NCI-H1436 treated with DMSO at 0.1 percent for 48 hours (cell line): ENCODE results near the gene DDX6.
"Not testable (repeated sequence)": the region's sequence is repeated elsewhere in the genome, so short reads cannot be mapped to it uniquely, and the experiment has no call there.

Experiments
- DNase-seq: peaks from one replicate; lab custom pipeline; 2025; lab: John Stamatoyannopoulos, UW

Gene DDX6

DNA sequence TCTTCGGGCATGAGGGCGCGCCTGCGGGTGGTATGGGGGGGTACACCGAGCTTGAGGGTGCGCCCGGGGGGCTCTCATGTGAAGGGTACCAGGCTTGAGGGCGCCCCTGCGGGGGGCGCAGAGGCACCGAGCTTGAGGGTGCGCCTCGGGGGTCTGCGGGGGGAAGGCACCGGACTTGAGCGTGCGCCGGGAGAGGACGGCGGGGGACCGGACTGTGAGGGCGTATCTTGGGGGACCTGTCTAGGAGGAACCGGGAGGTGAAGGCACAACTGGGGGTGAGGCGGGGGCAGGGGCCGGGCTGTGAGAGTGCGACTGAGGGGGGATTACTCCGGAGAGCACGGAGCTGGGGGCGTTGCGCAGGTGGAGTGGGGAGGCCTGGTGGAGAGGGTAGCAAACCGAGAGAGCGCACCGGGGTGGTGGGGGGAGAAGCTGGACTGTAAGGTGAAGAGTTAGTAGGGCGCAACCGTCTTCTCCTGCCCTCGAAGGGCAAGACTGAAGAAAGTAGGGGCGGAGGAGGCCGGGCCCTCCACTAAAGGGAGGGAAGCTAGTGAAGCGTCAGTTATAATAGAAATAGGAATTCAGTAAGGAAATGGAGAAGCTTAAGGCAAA, 1.1 kb upstream of the DDX6 start:
- DNase-seq: no peak

DNA sequence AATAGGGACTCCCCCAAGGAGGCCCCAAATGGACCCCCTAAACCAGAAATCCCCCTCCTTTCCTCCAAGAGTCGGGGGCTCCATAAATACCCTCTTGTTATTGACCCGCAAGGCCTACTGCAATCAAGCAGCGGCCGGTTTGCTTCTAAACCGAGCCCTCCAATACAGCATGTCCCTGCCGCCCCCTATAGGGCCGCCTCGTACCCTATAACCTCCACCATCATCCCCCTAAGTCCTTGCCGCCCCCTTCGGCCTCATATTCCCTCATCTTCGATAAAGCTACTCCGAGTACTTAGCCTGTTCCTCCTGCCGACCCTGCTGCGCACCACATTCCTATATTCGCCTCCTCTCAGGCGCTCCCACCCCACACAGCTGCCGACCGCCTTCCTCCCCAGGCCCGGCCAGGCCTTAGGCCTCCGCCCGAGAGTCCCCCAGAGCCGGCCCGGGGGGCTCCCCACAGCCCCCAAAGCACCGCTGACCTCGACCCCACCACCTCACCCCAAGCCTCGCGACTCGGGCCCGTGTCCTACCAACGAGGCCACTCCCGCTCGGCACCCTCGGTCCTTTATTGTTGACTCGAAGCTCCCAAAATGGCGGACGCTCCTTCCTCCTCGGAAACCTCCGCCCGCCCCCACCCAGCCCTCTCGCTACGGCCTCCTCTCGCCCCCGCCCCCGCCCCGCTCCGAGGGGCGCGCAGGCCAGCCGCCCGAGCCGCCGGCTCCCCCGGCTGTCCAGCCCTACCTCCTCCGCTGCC, 430 bp downstream of the DDX6 start:
- no peak for DNase-seq

DNA sequence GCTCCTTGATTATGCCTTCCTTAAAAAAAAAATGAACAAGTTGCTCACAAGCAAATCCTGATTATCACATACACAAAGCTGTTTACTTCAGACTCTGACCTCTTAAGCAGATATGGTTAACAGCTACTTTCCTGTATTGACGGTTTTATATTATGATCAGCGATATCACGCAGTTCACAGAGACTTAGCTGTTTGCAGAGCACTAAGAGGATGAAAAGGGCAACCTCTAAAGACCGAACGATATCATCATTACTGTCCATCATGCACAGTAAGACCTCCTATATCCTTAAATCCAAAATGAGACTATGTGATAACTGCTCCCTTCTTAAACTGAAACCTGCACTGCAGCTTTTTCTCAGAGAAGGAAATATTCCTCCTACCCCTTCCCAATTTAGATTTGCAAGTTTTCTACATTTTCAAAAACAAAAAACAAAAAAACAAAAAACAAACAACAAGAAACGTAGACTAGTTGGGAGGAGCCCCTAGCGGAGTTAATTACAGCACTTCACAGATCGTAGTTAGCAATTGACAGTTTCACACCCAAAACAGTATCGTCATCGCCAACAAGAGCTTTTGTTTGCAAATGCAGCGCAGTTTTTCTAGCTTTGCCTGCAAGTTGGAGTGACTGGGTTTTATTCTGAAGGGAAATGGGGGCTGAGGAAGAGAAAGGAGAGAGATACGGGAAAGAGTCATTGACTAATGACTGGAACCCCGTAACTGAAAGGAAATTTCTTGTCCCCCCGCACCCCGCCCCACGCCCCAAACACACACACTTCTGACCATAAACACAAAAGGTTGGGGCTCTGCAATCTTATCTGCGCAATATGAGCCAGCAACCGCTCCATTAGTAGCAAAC, 1.2 kb downstream of the DDX6 start:
- no peak for DNase-seq

DNA sequence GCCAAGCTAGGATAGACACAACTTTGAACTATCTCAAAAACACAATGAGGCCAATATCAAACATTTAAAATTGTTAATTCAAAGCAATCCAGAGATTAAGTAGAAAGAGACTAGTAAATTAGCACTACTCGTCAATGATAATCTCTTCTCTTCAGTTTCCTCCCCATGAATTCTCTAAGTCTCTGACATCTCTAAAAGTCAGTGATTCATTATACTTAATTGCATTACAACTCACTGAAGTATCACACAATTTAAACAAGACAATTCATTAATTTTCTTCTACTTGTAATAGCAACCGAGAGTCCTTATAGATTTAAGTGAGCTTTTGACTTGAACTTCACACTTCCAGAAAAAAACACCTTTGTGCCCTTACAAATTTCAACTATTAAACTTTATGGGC, 4.3 kb downstream of the DDX6 start:
- DNase-seq: no peak

DNA sequence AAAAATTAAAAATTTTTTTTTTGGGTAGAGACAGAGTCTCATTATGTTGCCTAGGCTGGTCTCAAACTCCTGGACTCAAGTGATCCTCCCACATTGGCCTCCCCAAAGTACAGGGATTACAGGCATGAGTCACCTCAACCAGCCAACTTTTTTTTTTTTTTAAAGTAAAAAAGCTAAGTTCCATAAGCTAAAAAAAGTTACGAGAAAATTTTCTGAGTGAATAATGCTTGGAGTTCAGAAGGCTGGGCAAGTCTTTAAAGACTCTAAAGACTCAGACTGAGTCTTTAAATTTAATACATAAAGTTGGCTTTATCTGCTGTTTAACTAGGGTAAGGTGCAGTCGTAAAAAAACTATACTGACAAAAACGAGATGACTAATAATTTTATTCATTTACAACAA, 5.6 kb downstream of the DDX6 start:
- no peak for DNase-seq

DNA sequence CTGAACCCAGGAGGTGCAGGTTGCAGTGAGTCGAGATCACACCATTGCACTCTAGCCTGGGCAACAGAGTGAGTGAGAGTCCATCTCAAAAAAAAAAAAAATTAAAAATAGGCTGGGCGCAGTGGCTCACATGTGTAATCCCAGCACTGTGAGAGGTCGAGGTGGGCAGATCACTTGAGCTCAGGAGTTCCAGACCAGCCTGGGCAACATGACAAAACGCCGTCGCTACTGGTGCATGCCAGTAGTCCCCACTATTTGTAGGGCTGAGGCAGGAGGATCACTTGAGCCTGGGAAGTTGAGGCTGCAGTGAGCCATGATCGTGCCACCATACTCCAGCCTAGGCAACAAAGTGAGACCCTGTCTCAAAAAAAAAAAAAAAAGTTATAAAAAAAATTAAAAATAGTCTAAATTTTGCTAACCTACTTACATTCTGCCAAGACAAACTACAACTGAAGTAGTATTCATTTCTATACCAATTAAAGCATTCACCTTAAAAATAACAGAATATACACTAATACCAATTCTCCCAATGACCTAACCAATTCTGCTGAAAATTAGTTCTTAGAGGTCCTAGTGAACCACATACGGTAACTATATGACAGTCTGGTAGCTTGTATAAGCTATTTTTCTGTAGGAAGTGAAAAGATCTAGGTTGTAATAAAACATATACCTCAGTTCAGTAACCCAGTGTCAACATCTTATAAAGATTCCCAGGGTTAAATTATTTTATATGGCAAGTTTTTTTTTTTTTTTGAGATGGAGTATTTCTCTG, 7.1 kb downstream of the DDX6 start:
- no peak for DNase-seq

DNA sequence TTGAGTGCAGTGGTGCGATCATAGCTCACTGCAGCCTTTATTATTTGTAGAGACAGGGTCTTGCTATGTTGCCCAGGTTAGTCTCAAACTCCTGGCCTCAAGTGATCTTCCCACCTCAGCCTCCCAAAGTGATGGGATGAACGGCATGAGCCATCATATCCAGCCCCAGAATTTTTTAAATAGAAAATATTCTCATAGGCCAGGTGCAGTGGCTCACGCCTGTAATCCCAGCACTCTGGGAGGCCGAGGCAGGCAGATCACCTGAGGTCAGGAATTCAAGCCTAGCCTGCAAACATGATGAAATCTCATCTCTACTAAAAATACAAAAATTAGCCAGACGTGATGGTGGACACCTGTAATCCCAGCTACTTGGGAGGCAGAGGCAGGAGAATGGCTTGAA, 7.6 kb downstream of the DDX6 start:
- DNase-seq: not testable (repeated sequence)

DNA sequence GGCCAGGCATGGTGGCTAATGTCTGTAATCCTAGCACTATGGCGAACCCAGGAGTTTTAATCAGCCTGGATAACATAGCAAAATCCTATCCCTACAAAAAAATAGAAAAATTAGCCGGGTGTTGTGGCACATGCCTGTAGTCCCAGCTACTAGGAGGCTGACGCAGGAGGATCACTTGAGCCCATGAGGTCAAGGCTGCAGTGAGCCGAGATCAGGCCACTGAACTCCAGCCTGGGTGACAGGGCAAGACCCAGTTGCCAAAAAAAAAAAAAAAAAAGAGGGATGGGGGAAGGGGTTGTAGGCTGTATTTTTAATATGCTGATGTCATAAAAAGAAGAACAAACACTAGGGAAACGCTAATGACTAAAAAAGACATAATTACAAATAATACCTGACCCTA, 12.1 kb downstream of the DDX6 start:
- no peak for DNase-seq

DNA sequence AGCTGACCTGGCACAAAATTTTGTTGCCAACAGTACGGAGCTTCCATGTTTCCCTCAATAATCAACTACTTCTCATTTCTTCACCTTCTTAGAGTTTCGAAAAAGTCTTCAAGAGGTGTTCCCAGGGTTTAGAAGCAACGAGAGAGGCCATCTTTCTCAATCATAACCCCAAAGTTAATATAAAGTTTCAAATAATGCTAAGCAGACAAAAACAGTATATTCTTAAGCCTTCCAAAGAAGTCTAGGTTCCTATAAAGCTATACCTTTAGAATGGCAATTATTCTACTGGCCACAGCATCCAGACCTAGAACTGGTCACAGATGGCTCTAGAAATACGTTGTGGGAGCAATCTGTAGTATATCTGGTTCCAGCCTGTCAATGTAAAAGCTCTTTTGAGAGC, 16.9 kb downstream of the DDX6 start:
- no peak for DNase-seq

DNA sequence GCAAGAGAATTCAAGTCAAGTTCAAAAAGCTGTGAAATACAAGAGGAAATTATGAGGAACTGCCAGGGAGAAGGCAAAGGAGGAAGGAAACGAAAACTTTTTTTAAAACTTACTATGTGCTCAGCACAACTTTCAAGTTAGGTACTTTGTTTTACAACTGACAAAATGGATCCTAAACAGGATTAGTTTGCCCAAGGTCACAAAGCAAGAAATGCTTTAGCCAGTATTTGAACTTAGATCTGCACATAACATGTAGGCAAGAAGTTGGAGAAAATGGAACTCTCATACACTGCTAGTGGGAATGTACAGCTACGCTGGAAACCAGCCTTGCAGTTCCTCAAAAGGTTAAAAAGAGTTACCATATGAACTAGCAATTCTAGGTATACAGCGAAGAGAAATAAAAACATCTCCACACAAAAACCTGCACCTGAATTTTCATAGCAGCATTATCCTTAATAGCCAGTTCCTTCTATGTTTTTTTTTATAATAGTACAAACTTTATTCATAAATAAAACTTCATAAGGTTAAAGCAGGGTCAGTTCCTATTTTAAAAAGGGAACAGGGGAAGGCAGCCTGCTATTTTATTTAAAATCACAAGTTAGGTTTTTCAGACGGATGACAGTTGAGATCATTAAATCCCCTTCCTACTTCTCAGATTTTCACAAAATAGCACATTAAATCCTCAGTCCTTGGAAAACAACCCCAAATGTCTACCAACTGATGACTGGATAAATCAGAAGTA, 19.2 kb downstream of the DDX6 start:
- no peak for DNase-seq

DNA sequence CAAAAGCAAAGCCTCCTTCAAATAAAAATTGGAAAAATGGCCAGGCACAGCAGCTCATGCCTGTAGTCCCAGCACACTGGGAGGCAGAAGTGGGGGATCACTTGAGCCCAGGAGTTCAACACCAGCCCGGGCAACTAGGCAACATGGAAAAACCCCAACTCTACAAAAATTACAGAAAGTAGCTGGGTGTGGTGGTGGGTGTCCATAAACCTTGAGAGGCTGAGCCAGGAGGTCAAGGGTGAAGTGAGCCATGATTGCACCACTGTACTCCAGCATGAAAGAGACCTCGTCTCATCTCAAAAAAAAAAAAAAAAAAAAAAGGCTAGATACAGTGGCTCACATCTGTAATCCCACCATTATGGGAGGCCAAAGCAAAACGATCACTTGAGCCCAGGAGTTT, 22.3 kb downstream of the DDX6 start:
- no peak for DNase-seq

DNA sequence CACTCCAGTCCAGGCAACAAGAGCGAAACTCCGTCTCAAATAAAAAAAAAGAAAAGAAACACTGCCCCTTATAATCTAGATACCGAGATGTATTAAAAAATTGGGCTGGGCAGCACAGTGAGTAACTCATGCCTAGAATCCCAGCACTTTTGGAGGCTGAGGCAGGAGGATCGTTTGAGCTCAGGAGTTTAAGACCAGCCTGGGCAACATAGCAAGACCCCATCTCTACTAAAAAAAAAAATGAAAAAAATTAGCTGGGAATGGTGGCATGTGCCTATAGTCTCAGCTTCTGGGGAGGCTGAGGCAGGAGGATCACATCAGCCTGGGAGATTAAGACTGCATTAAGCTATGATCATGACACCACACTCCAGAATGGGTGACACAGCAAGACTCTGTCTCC, 24.9 kb downstream of the DDX6 start:
- no peak for DNase-seq

DNA sequence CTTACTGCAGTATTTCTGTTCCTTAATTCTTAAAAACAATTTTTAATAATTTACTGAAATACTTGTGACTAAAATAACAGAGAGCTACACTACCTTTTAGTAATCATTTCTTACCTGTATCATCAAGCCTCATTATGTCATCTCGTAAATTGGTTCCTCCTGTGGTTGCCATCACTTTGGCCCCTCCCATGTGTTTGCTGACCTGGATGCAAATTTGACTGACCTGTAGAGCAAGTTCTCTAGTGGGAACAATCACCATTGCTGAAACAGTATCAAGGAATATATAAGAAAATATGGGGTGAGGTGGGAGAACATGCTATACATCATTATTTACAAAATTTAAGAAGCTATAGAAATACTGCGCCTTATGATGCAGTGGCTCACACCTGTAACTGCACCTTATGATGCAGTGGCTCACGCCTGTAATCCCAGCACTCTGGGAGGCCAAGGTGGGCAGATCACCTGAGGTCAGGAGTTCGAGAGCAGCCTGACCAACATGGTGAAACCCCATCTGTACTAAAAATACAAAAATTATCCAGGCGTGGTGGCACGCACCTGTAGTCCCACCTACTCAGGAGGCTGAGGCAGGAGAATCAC, 25.8 kb downstream of the DDX6 start:
- not testable (repeated sequence) for DNase-seq

DNA sequence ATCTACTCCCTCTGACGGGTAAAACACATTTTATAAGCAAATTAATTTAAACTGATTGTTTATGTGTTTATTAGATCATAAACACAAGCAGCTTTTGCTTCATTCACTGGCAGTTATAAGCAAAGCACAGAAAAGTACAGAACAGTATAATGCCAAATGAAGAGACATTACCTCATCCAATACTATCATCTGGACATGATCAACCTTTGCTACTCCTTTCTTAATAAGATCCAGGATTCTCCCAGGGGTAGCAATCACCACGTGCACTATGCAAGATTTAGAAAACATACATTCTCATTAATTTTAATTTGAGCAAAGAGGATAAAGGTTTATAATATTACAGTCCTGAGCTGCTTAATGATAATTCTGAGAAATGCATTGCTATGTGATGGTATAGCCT, 27.9 kb downstream of the DDX6 start:
- no peak for DNase-seq

DNA sequence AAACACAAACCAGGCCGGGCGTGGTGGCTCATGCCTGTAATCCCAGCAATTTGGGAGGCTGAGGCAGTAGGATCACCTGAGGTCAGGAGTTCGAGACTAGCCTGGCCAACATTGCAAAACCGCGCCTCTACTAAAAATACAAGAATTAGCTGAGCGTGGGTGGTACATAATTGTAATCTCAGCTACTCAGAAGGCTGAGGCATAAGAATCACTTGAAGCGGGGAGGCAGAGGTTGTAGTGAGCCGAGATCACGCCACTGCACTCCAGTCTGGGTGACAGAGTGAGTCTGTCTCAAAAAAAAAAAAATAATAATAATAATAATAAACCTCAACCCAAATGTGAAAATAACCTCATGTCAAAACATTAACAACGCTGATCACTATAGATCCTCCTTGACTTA, 29.0 kb downstream of the DDX6 start:
- not testable (repeated sequence) for DNase-seq

DNA sequence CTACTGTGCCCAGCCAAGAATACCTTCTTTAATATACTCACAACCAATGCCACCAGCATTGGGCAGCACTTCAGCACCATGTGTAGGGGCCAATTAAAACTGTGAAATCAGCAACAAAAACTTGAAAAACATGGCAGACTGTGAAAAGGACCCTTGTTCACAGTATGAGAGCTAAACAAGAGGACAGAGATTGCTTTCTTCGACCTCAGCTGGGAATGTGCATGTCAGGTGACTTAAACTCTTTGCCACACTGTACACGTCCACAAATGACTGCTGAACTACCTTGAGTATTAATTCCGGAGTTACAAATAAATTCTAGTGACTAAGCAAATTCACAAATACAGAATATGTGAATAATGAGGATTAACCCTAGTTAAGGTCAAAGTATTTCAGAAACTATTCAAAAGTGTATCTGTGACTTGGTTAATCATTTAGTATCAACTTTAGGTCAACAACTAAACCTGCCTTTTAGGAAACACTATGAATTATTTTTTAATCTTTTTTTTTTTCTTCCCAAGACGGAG, 33.0 kb downstream of the DDX6 start:
- DNase-seq: no peak

DNA sequence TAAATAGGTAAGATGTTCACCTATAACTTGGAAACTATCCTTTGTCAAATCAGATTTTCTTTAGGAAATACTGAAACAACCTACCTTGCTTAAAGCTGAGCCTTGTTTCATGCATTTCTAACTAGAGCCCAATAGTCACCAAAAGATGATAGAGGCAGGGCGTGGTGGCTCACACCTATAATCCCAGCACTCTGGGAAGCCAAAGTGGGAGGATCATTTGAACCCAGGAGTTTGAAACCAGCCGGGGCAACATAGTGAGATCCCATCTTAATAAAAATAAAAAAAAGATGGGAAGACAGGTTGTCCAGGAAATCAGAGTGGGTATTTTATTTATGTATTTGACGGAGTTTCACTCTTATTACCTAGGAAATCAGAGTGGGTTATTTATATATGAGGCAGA, 38.3 kb downstream of the DDX6 start:
- no peak for DNase-seq

DNA sequence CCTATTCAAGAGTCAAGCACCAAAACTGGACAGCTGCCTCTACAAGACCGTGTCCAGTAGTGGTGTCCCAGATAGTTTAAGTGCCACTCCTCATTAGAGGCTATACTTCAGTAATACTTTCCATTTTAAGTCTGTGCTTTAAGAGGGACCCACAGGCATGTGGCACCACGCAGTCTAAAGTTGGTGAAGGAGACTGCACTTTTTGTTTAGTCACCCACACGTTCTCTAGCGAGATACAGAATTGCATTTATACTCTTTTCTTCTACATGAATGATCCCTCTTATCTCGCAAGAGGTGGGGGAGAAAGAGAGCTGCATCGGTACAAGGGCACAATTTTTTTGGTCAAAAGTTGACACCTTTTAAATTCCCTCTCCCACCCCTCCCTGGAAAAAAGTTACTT, 41.5 kb downstream of the DDX6 start:
- DNase-seq: no peak

DNA sequence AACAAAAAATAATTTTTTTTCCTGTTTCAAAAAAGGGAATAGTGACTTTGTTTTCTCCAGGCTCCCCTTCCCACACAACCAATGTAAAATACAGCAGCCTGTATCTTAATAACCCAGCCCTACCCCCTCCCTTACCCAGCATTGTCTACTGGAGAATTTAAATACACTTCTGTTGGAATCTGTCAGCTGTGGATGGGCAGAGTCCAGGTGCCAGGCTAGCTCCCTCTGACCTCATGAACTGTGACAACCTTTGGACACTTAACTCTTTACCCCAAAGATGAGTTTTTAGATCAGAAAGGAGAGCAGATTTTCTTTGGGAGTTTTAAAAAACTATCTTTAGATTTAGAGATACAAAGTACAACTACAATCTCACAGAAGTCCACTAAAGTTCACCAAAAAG, 42.9 kb downstream of the DDX6 start:
- DNase-seq: no peak

DNA sequence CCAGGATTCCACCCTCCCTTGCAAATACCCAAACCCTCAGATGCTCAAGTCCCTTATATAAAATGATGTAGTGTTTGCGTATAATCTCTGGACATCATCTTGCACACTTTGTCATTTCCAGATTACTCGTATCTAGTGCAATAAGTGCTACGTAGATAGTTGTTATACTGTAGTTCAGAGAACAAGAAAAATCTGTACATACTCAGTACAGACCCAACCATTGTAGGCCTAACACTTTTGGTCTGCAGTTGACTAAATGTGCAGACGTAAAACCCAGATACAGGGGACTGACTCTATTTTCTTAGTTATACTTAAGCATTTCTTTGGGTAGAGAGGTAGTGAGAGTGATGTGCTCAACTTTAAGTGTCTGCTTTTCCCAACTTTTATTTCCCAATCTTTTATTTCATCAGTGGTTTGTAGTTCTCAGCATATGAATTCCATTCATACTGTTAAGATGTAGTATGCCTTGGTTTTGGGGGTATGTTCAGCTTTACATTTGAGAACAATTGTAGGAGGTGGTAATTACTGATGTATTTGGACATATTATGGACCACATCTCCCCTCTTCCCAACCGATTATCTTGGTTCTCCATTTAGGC, 43.9 kb downstream of the DDX6 start:
- no peak for DNase-seq

DNA sequence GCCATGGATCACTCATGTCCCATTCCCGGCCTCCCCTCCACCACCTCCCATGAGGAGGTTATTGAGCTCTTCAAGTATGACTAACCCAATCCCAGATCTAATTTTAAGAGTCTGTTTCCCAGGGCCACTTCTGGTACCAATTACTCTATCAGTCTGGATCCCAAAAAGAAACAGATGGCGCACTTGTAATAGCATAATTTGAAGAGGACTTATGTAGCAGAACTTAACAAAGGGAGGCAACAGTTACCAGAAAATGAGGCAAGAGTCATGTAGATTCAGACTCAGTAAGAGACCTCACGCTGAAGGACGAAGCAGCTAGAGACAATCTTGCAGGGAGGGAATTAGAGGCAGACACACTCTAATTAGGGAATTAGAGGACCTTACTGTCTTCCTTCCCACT, 46.9 kb downstream of the DDX6 start:
- no peak for DNase-seq
